K562 (cell line): ENCODE measurements around the gene ST6GAL1. TPM values are rescaled to one million over a fixed set of nuclear protein-coding genes. Genes with fewer than 3 reads are reported as not detected.
A peak's percentile ranks its signal among the peaks of the same experiment; 100 is the strongest.

ENCODE experiments used
- ASH1L ChIP-seq: fragments of 450-650 bp; IDR thresholded peaks from 2 replicates; pipeline ENCODE4 v1.6.1; 2018; ENCODE audit warnings: borderline replicate concordance, mild to moderate bottlenecking, low read depth; ENCODE audit not compliant: partially characterized antibody
- BRCA1 ChIP-seq, 2 experiments: fragments of 450-650 bp in 1 of 2; sonication (generic) in 1 of 2; formaldehyde crosslinking in 1 of 2; IDR thresholded peaks; 2 replicates each; pipeline versions ENCODE4 v1.5.0 to v1.6.1; 2017 to 2020; ENCODE audit warnings: mild to moderate bottlenecking in 1 of 2, missing genetic modification reagents in 1 of 2
- C11orf30 ChIP-seq: fragments of 450-650 bp; IDR thresholded peaks from 2 replicates; pipeline ENCODE4 v1.6.1; 2016; ENCODE audit warnings: low read depth, mild to moderate bottlenecking
- CXXC5 ChIP-seq: fragments of 250-450 bp; sonication (Bioruptor Pico); IDR thresholded peaks from 2 replicates; pipeline ENCODE4 v1.8.0; 2022; ENCODE audit warnings: inconsistent platforms, mild to moderate bottlenecking, moderate library complexity
- EP300 ChIP-seq: IDR thresholded peaks from 2 replicates; pipeline ENCODE4 v1.6.1; 2012; ENCODE audit warnings: low read length, improper control_type of control experiment
- ESRRA ChIP-seq: fragments of 450-650 bp; IDR thresholded peaks from 2 replicates; pipeline ENCODE4 v1.6.1; 2014; ENCODE audit warnings: low read depth, mild to moderate bottlenecking, moderate library complexity, borderline replicate concordance
- GATAD2B ChIP-seq: fragments of 450-650 bp; IDR thresholded peaks from 2 replicates; pipeline ENCODE4 v1.6.1; 2017; ENCODE audit warnings: mild to moderate bottlenecking, borderline replicate concordance
- GTF3C2 ChIP-seq: IDR thresholded peaks from 3 replicates; pipeline ENCODE4 v1.6.1; 2011; ENCODE audit warnings: borderline replicate concordance, mild to moderate bottlenecking, moderate library complexity; ENCODE audit not compliant: insufficient read length; ENCODE audit errors: extremely low read depth
- JUN ChIP-seq, 2 experiments: sonication (generic) in 1 of 2; formaldehyde crosslinking in 1 of 2; IDR thresholded peaks; 2 replicates each; pipeline versions ENCODE4 v1.6.1 to v1.8.0; 2012 to 2022; ENCODE audit warnings: borderline replicate concordance in 2 of 2, mild to moderate bottlenecking in 2 of 2, improper control_type of control experiment in 1 of 2, low read depth in 1 of 2, low read length in 1 of 2, missing genetic modification reagents in 1 of 2
- JUND ChIP-seq, 2 experiments: IDR thresholded peaks; 2 replicates in 1 of 2; 3 replicates in 1 of 2; pipeline ENCODE4 v1.6.1; 2011; ENCODE audit warnings: borderline replicate concordance in 2 of 2, low read depth in 2 of 2, low read length in 2 of 2, improper control_type of control experiment in 1 of 2, missing biosample characterization in 1 of 2, missing genetic modification characterization in 1 of 2, missing genetic modification reagents in 1 of 2
- L3MBTL2 ChIP-seq: fragments of 450-650 bp; IDR thresholded peaks from 2 replicates; pipeline ENCODE4 v1.6.1; 2016; ENCODE audit warnings: mild to moderate bottlenecking, moderate library complexity
- NFXL1 ChIP-seq: fragments of 450-650 bp; formaldehyde crosslinking; IDR thresholded peaks from 2 replicates; pipeline ENCODE4 v1.4.0; 2021; ENCODE audit warnings: mild to moderate bottlenecking
- NR2C1 ChIP-seq, 2 experiments: fragments of 450-650 bp; IDR thresholded peaks; 2 replicates each; pipeline ENCODE4 v1.6.1; 2017; ENCODE audit warnings: mild to moderate bottlenecking in 2 of 2, antibody characterized with exemption in 1 of 2, inconsistent platforms in 1 of 2, missing compliant biosample characterization in 1 of 2, missing genetic modification characterization in 1 of 2
- PBX2 ChIP-seq, 2 experiments: IDR thresholded peaks in 1 of 2; conservative IDR thresholded peaks in 1 of 2; 2 replicates each; pipeline ENCODE4 v1.6.1; 2016; ENCODE audit warnings: low read depth in 2 of 2, mild to moderate bottlenecking in 1 of 2, missing compliant biosample characterization in 1 of 2, missing genetic modification characterization in 1 of 2, moderate library complexity in 1 of 2
- SMARCA4 ChIP-seq: fragments of 450-650 bp; IDR thresholded peaks from 2 replicates; pipeline ENCODE4 v1.6.1; 2016
- TEAD1 ChIP-seq, 2 experiments: fragments of 450-650 bp in 1 of 2; sonication (generic) in 1 of 2; formaldehyde crosslinking; IDR thresholded peaks; 2 replicates each; pipeline versions ENCODE4 v1.4.0 to v1.8.0; 2020 to 2022; ENCODE audit warnings: mild to moderate bottlenecking in 2 of 2, missing genetic modification reagents in 1 of 2
- TRIM24 ChIP-seq, 2 experiments: fragments of 450-650 bp; IDR thresholded peaks; 2 replicates each; pipeline ENCODE4 v1.6.1; 2016
- ZKSCAN1 ChIP-seq: fragments of 150-350 bp; IDR thresholded peaks from 2 replicates; pipeline ENCODE4 v1.6.1; 2016; ENCODE audit warnings: low read depth, low read length
- polyA plus RNA-seq, 8 experiments: library from polyadenylated mRNA; depleted of rRNA in 4 of 8; stranded (reverse) in 5 of 8; unstranded in 3 of 8; fragments of >200 nt; fragmentation: Nextera tagmentation in 2 of 8; fragmentation: Illumina TruSeq in 1 of 8; extraction: Ambion mirVana in 2 of 8; extraction: Trizol in 1 of 8; gene quantifications; 2 replicates each; pipeline versions ENCODE4 v1.2.1 to v1.2.3, GENCODE V29; 2011 to 2014; ENCODE audit warnings: inconsistent platforms in 1 of 8, missing spikeins in 1 of 8
- total RNA-seq, 7 experiments: library from RNA; depleted of rRNA in 6 of 7; stranded (reverse); fragments of >200 nt in 6 of 7; fragmentation: Illumina TruSeq in 2 of 7; extraction: Trizol in 2 of 7; gene quantifications; 2 replicates each; pipeline versions ENCODE4 v1.2.1 to v1.2.3, GENCODE V29; 2011 to 2021; ENCODE audit warnings: low replicate concordance in 1 of 7

The ST6GAL1 gene
- total and polyA plus RNA-seq, 9 of the 15 experiments (the other 6 are each of a cell fraction or from before 2014, with no cell fraction given): 31.9 to 145 (median 71.0) TPM

- TF ChIP-seq GTF3C2 (no peak), NR2C1 (IDR thresholded peaks at IDR 0.05) (no peak), NR2C1 (tag; IDR thresholded peaks at IDR 0.05) (0 out of 2 replicates have a peak, but pooled peaks have one; percentile 29), ESRRA (peak; percentile 51; the same call in 1 of the 2 replicates), TEAD1 (CRISPR knock-in tag; IDR thresholded peaks at IDR 0.05) (peak in 1 of 2 experiments; percentile 18; a peak in 1 of 4 replicates), BRCA1 (IDR thresholded peaks at IDR 0.05) (no peak), BRCA1 (CRISPR knock-in tag; IDR thresholded peaks at IDR 0.05) (no peak), NFXL1 (no peak), ZKSCAN1 (peak; percentile 61; the same call in 1 of the 2 replicates), JUN (IDR thresholded peaks at IDR 0.05; ENCODE audit: borderline replicate concordance, low read depth, low read length) (0 out of 2 replicates have a peak, but pooled peaks have one; percentile 11), JUN (CRISPR knock-in tag; IDR thresholded peaks at IDR 0.05; ENCODE audit: borderline replicate concordance) (no peak), GATAD2B (no peak), ASH1L (no peak), L3MBTL2 (peak; percentile 86), EP300 (no peak), JUND (IDR thresholded peaks at IDR 0.05; ENCODE audit: borderline replicate concordance, low read depth, low read length) (peak; percentile 58; the same call in 1 of the 2 replicates), JUND (tag; IDR thresholded peaks at IDR 0.05; ENCODE audit: borderline replicate concordance, low read depth, low read length) (no peak; the same call in 2 of the 3 replicates), SMARCA4 (peak; percentile 50; the same call in 1 of the 2 replicates), C11orf30 (peak; percentile 85), CXXC5 (peak; percentile 28), PBX2 (CRISPR knock-in tag; IDR thresholded peaks at IDR 0.05; ENCODE audit: low read depth) (no peak), PBX2 (tag; conservative IDR thresholded peaks at IDR 0.05; ENCODE audit: low read depth) (no peak), TRIM24 (IDR thresholded peaks at IDR 0.05) (peak in 1 of 2 experiments; percentile 29; a peak in 1 of 4 replicates)
These were observed 110.4 kb downstream of the ST6GAL1 start (continued) for GRCh38 chr3:187040516-187041361.
